Endothelial cell of umbilical vein (primary cell): ENCODE measurements around the gene GALNT2. TPM values are rescaled to one million over a fixed set of nuclear protein-coding genes. Genes with fewer than 3 reads are reported as not detected.

ENCODE experiments used
- BruUV-seq: library from RNA; stranded (reverse); fragments of 400-500 nt; replicated peaks from 2 replicates; lab custom pipeline; 2021; lab: Mats Ljungman, UMichigan
- CTCF ChIA-PET: fragments of 300-600, 350-600 bp; sonication (Branson Sonifier 250); formaldehyde crosslinking; loops from one replicate; lab custom pipeline; 2021; ENCODE audit warnings: antibody characterized with exemption, inconsistent platforms; lab: Charles Lee
- POLR2A ChIA-PET: fragments of 300-600, 350-600 bp; sonication (Branson Sonifier 250); formaldehyde crosslinking; loops from one replicate; lab custom pipeline; 2021; ENCODE audit warnings: antibody characterized with exemption, inconsistent platforms; lab: Charles Lee
- DNase-seq: peaks from one replicate; pipeline ENCODE4 v3.0.0-alpha.2; 2011; ENCODE audit warnings: low read depth, low spot score
- FAIRE-seq: peaks from 2 replicates; lab custom pipeline; 2011; peaks lifted over from hg19 to GRCh38; lab: Jason Lieb, UNC
- H2AFZ ChIP-seq: 2 replicates; pipeline ENCODE4 v1.6.0; 2012; ENCODE audit warnings: low read depth, low read length, control low read depth, inconsistent platforms
- H3K27ac ChIP-seq: 2 replicates; pipeline ENCODE4 v1.5.1; 2011; ENCODE audit warnings: low read depth, mild to moderate bottlenecking, control low read depth, low read length, moderate library complexity; ENCODE audit not compliant: insufficient read depth
- H3K27me3 ChIP-seq, 2 experiments: 2 replicates each; pipeline versions ENCODE4 v1.6.0 to v1.6.1; 2011; ENCODE audit warnings: low read length in 2 of 2, mixed read lengths in 1 of 2; ENCODE audit not compliant: control insufficient read depth in 2 of 2, insufficient read depth in 2 of 2
- H3K36me3 ChIP-seq, 2 experiments: 2 replicates in 1 of 2; 3 replicates in 1 of 2; pipeline ENCODE4 v1.5.1; 2011; ENCODE audit warnings: low read length in 2 of 2, mild to moderate bottlenecking in 1 of 2, moderate library complexity in 1 of 2; ENCODE audit not compliant: control insufficient read depth in 2 of 2, insufficient read depth in 2 of 2; ENCODE audit errors: extremely low read depth in 1 of 2
- H3K4me1 ChIP-seq: 3 replicates; pipeline ENCODE4 v1.5.1; 2011; ENCODE audit warnings: mild to moderate bottlenecking, low read length; ENCODE audit not compliant: control insufficient read depth, insufficient read depth; ENCODE audit errors: extremely low read depth
- H3K4me2 ChIP-seq: 2 replicates; pipeline ENCODE4 v1.6.1; 2011; ENCODE audit warnings: low read length, control low read depth, mixed read lengths; ENCODE audit not compliant: insufficient read depth
- H3K4me3 ChIP-seq, 3 experiments: fragments of 200-600 bp in 1 of 3; sonication (generic), shearing (Covaris generic) in 1 of 3; replicated peaks in 1 of 3; 2 replicates each; pipeline ENCODE4 v1.5.1; 2011 to 2016; ENCODE audit warnings: control low read depth in 3 of 3, low read length in 3 of 3, mild to moderate bottlenecking in 2 of 3, inconsistent platforms in 1 of 3, low read depth in 1 of 3, moderate library complexity in 1 of 3; ENCODE audit not compliant: insufficient read depth in 1 of 3
- H3K79me2 ChIP-seq: 2 replicates; pipeline ENCODE4 v1.6.0; 2012; ENCODE audit warnings: low read length, inconsistent platforms; ENCODE audit not compliant: control insufficient read depth, insufficient read depth
- H3K9ac ChIP-seq: replicated peaks from 2 replicates; pipeline ENCODE3; 2011; ENCODE audit warnings: low read length, control low read depth; ENCODE audit not compliant: insufficient read depth; ENCODE audit errors: extremely low read depth
- H3K9me1 ChIP-seq: replicated peaks from 3 replicates; pipeline ENCODE4 v1.6.0; 2011; ENCODE audit warnings: mild to moderate bottlenecking, low read length; ENCODE audit not compliant: control insufficient read depth, insufficient read depth; ENCODE audit errors: extremely low read depth
- H3K9me3 ChIP-seq: replicated peaks from 2 replicates; pipeline ENCODE4 v1.5.1; 2012; ENCODE audit warnings: low read length, inconsistent platforms; ENCODE audit not compliant: control insufficient read depth, insufficient read depth
- H4K20me1 ChIP-seq: replicated peaks from 2 replicates; pipeline ENCODE3; 2011; ENCODE audit warnings: mild to moderate bottlenecking, low read length; ENCODE audit not compliant: control insufficient read depth, insufficient read depth; ENCODE audit errors: extremely low read depth
- GATA2 ChIP-seq: IDR thresholded peaks from 2 replicates; pipeline ENCODE4 v1.7.0; 2011; ENCODE audit warnings: low read depth, mild to moderate bottlenecking, moderate library complexity, mixed read lengths, low read length; ENCODE audit not compliant: insufficient read length, insufficient read depth
- JUN ChIP-seq: IDR thresholded peaks from 2 replicates; pipeline ENCODE4 v1.6.1; 2011; ENCODE audit warnings: borderline replicate concordance, low read depth; ENCODE audit not compliant: insufficient read length, insufficient read depth
- MYC ChIP-seq: IDR thresholded peaks from one replicate; pipeline ENCODE4 v1.6.1; 2011; ENCODE audit warnings: mild to moderate bottlenecking, low read depth, low read length
- POLR2AphosphoS5 ChIP-seq: IDR thresholded peaks from 2 replicates; pipeline ENCODE4 v1.6.1; 2012; ENCODE audit warnings: low read depth, mild to moderate bottlenecking, control low read depth, low read length, moderate library complexity; ENCODE audit not compliant: insufficient read depth
- dilution Hi-C: fragments of 300-500 bp; cut with MboI; formaldehyde crosslinking; loops from one replicate; pipeline ENCODE4 v1.15.0; 2019; ENCODE audit warnings: low sequenced_read_pairs; ENCODE audit not compliant: extremely low pct_ligation_motif_present
- intact Hi-C: fragments of 100-400 bp; cut with micrococcal nuclease; formaldehyde crosslinking; loops from one replicate; pipeline ENCODE4 v1.10.0; 2022
- polyA plus RNA-seq, 4 experiments: library from polyadenylated mRNA; depleted of rRNA in 3 of 4; stranded (reverse) in 3 of 4; unstranded in 1 of 4; fragments of >200 nt; gene quantifications; 2 replicates each; pipeline versions ENCODE4 v1.2.1 to v1.2.3, GENCODE V29; 2011 to 2012; ENCODE audit warnings: missing spikeins in 1 of 4
- total RNA-seq: library from RNA; stranded (reverse); gene quantifications from 2 replicates; pipeline ENCODE4 v1.2.3, GENCODE V29; 2021
- TF ChIP-seq, protein P1 (sequence below), 2 donors: IDR thresholded peaks; 1 replicate in 1 of 2; 2 replicates in 1 of 2; pipeline ENCODE4 v1.5.1; 2011; ENCODE audit warnings: low read length in 2 of 2, mild to moderate bottlenecking in 2 of 2, moderate library complexity in 2 of 2, control low read depth in 1 of 2, inconsistent platforms in 1 of 2, low read depth in 1 of 2; ENCODE audit not compliant: insufficient read depth in 1 of 2; ENCODE audit errors: extremely low read depth in 1 of 2

GALNT2 gene
- total and polyA plus RNA-seq, 2 donors (not counting 3 experiments of a cell fraction or from before 2014, with no cell fraction given) = 56.3 to 77.5 TPM

DNA sequence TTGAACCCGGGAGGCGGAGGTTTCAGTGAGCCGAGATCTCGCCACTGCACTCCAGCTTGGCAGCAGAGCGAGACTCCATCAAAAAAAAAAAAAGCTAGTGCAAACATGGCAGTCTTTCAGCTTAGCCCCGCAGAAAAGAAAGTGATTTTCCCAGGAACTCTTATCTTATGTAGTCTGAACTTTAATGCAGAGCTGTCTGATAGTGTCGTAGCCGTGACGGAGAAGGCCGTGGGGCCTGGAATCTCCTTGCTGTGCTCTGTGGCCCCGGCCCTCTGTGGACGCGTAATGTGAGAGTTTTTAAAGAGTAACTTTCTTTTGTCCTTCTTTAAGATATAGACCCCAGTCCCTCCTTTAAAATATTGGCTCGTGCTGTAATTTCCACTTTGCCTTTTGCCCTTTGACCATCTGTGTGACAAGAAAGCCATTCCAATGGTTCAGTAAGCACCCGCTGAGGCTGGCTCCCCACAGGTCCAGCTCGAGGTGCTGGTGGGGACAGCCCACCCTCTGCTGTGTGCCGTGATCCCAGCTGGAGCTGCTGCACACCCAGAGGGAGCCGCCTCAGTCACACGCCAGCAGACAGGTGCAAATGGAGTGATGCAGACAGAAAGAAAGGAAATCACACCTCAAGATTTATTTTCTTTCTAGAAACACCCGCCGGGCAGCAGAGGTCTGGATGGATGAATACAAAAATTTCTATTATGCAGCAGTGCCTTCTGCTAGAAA, 195.1 kb downstream of the GALNT2 start:
- Histone ChIP-seq H3K27ac (no peak overlapping the region), H3K9ac (no peak overlapping the region), H3K4me1 (no peaks in the 10 kb centered on the region), H3K4me3 (no peak overlapping the region), H3K9me3 (no peaks in the 10 kb centered on the region), H2AFZ (no peak overlapping the region), H4K20me1 (no peaks in the 10 kb centered on the region), H3K27me3 (no peaks in the 10 kb centered on the region), H3K79me2 (no peaks in the 10 kb centered on the region), H3K36me3 (peaks cover 2 to 22% of the 10 kb centered on the region in 2 experiments), H3K9me1 (no peaks in the 10 kb centered on the region), H3K4me2 (no peak overlapping the region)
- FAIRE-seq (no peak), DNase-seq (no peak)
- intact Hi-C loops (no loop called here), dilution Hi-C loops (no loop called here)
- POLR2A ChIA-PET = no interaction called here
- TF ChIP-seq, protein P1, sequence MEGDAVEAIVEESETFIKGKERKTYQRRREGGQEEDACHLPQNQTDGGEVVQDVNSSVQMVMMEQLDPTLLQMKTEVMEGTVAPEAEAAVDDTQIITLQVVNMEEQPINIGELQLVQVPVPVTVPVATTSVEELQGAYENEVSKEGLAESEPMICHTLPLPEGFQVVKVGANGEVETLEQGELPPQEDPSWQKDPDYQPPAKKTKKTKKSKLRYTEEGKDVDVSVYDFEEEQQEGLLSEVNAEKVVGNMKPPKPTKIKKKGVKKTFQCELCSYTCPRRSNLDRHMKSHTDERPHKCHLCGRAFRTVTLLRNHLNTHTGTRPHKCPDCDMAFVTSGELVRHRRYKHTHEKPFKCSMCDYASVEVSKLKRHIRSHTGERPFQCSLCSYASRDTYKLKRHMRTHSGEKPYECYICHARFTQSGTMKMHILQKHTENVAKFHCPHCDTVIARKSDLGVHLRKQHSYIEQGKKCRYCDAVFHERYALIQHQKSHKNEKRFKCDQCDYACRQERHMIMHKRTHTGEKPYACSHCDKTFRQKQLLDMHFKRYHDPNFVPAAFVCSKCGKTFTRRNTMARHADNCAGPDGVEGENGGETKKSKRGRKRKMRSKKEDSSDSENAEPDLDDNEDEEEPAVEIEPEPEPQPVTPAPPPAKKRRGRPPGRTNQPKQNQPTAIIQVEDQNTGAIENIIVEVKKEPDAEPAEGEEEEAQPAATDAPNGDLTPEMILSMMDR (IDR thresholded peaks at IDR 0.05; ENCODE audit: extremely low read depth in 1 of 2, insufficient read depth in 1 of 2, low read depth in 1 of 2, low read length in 2 of 2) = no peak
- no peak for TF ChIP-seq MYC
- no peak for TF ChIP-seq JUN
- TF ChIP-seq POLR2AphosphoS5 = no peak
- TF ChIP-seq GATA2 = no peak
- CTCF ChIA-PET = no interaction called here
- no TSS peak for BruUV-seq
